HL-60 (cell line): ENCODE measurements around the gene AGO3.
"Not testable (repeated sequence)": the region's sequence is repeated elsewhere in the genome, so short reads cannot be mapped to it uniquely, and the experiment has no call there.

ENCODE experiments used
- DNase-seq, 2 experiments: peaks; one replicate each; pipeline ENCODE4 v3.0.0-alpha.2; 2010 to 2020; ENCODE audit warnings: low read depth in 1 of 2, low spot score in 1 of 2
- H3K27ac ChIP-seq: fragments of 250-450 bp; sonication (Bioruptor Pico); replicated peaks from 2 replicates; pipeline ENCODE4 v1.5.1; 2020; ENCODE audit warnings: mild to moderate bottlenecking, moderate library complexity
- H3K27me3 ChIP-seq: fragments of 250-450 bp; sonication (Bioruptor Pico); 2 replicates; pipeline ENCODE4 v1.5.1; 2021; ENCODE audit warnings: mild to moderate bottlenecking, moderate library complexity; ENCODE audit not compliant: insufficient read depth, poor library complexity, severe bottlenecking
- H3K4me3 ChIP-seq: replicated peaks from 2 replicates; pipeline ENCODE4 v1.5.1; 2011; ENCODE audit warnings: mild to moderate bottlenecking, control low read depth, low read length; ENCODE audit not compliant: insufficient read depth
- GABPA ChIP-seq: IDR thresholded peaks from 2 replicates; pipeline ENCODE4 v1.6.1; 2012; ENCODE audit warnings: low read depth
- POLR2AphosphoS5 ChIP-seq: IDR thresholded peaks from 2 replicates; pipeline ENCODE4 v1.6.1; 2012; ENCODE audit warnings: low read depth
- SPI1 ChIP-seq: IDR thresholded peaks from 2 replicates; pipeline ENCODE4 v1.6.1; 2012; ENCODE audit warnings: low read depth, mild to moderate bottlenecking, borderline replicate concordance
- TF ChIP-seq, protein P1 (sequence below): IDR thresholded peaks from 2 replicates; pipeline ENCODE4 v1.6.1; 2012; ENCODE audit warnings: low read depth; ENCODE audit not compliant: insufficient replicate concordance
- TF ChIP-seq, protein P2 (sequence below): IDR thresholded peaks from one replicate; pipeline ENCODE4 v1.5.1; 2011; ENCODE audit warnings: low read length, control low read depth, inconsistent platforms; ENCODE audit not compliant: insufficient read depth

The AGO3 gene

DNA sequence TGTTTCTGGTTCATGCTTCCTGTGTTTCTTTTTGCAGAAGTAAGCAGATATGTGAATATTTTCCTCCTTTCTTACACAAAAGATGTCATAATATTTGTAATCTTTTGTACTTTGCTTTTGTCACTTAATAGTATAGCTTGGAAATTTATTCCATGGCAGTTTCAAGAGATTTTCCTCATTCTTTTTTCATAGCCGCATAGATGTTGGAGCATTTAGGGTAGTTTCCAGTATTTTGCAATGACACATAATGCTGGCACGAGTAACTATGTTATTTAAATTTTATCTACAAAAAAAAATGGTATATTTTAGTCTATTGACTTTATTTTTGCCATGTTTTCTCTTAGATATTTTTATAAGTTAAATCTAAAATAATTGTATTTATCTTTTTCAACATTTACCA is 40.7 kb downstream of the AGO3 start:
- Histone ChIP-seq H3K27me3 (no peaks in the 10 kb centered on the region), H3K27ac (no peak overlapping the region), H3K4me3 (no peak overlapping the region)
- no peak for TF ChIP-seq GABPA
- TF ChIP-seq SPI1: no peak
- no peak for TF ChIP-seq POLR2AphosphoS5
- TF ChIP-seq, protein P1, sequence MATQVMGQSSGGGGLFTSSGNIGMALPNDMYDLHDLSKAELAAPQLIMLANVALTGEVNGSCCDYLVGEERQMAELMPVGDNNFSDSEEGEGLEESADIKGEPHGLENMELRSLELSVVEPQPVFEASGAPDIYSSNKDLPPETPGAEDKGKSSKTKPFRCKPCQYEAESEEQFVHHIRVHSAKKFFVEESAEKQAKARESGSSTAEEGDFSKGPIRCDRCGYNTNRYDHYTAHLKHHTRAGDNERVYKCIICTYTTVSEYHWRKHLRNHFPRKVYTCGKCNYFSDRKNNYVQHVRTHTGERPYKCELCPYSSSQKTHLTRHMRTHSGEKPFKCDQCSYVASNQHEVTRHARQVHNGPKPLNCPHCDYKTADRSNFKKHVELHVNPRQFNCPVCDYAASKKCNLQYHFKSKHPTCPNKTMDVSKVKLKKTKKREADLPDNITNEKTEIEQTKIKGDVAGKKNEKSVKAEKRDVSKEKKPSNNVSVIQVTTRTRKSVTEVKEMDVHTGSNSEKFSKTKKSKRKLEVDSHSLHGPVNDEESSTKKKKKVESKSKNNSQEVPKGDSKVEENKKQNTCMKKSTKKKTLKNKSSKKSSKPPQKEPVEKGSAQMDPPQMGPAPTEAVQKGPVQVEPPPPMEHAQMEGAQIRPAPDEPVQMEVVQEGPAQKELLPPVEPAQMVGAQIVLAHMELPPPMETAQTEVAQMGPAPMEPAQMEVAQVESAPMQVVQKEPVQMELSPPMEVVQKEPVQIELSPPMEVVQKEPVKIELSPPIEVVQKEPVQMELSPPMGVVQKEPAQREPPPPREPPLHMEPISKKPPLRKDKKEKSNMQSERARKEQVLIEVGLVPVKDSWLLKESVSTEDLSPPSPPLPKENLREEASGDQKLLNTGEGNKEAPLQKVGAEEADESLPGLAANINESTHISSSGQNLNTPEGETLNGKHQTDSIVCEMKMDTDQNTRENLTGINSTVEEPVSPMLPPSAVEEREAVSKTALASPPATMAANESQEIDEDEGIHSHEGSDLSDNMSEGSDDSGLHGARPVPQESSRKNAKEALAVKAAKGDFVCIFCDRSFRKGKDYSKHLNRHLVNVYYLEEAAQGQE: no peak
- TF ChIP-seq, protein P2, sequence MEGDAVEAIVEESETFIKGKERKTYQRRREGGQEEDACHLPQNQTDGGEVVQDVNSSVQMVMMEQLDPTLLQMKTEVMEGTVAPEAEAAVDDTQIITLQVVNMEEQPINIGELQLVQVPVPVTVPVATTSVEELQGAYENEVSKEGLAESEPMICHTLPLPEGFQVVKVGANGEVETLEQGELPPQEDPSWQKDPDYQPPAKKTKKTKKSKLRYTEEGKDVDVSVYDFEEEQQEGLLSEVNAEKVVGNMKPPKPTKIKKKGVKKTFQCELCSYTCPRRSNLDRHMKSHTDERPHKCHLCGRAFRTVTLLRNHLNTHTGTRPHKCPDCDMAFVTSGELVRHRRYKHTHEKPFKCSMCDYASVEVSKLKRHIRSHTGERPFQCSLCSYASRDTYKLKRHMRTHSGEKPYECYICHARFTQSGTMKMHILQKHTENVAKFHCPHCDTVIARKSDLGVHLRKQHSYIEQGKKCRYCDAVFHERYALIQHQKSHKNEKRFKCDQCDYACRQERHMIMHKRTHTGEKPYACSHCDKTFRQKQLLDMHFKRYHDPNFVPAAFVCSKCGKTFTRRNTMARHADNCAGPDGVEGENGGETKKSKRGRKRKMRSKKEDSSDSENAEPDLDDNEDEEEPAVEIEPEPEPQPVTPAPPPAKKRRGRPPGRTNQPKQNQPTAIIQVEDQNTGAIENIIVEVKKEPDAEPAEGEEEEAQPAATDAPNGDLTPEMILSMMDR: no peak
- no peak for DNase-seq

DNA sequence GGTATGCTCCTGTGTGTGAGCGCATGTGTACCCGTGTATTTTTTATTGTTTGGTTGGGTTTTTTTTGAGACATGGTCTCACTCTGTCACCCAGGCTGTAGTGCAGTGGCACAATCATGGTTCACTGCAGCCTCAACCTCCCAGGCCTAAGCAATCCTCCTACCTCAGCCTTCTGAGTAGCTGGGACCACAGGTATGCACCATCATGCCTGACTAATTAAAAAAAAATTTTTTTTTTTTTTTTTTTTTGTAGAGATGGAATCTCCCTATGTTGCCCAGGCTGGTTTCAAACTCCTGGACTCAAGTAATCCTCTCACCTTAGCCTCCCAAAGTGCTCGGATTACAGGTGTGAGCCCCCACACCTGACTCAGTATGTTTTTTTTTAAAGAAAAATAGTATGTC is 41.7 kb downstream of the AGO3 start:
- not testable (repeated sequence) for H3K4me3 ChIP-seq, H3K27me3 ChIP-seq, H3K27ac ChIP-seq, DNase-seq

DNA sequence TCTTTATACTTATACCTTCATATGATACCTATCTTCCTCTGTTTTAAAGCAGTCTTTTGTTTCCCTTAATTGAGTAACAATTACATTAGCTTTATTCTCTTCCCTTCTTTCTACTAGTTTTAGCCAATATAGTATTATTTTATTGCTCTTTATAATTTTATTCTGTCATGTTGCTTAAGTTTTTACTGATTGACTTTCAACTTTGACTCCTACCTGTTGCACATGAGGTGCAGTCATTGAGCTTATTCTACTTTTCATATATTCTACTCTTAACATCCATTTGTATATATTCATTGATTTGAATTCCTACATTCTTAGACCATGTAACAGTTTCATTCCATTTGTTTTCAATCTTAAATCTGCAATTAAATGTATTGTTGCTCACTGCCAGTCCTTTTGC is 49.2 kb downstream of the AGO3 start:
- Histone ChIP-seq H3K27me3 (no peaks in the 10 kb centered on the region), H3K4me3 (no peak overlapping the region), H3K27ac (no peak overlapping the region)
- DNase-seq: no peak
- TF ChIP-seq, protein P2: no peak
- TF ChIP-seq GABPA (no peak), SPI1 (no peak), POLR2AphosphoS5 (no peak)
- TF ChIP-seq, protein P1: no peak

DNA sequence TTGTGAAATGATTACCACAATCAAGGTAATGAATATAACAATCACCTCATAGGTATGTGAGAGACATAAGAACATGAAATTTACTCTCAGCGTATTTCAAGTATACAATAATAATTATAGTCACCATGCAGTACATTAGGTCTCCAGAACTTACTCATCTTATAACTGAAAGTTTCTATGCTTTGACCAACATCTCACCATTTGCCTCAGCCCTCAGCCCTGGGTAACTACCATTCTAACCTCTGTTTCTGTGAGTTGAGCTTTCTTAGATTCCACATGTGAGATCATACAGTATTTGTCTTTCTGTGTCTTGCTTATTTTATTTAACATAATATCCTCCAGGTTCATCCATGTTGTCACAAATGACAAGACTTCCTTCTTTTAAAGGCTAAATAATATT is 57.3 kb downstream of the AGO3 start:
- H3K27ac ChIP-seq: no peak overlapping the region
- no peaks in the 10 kb centered on the region for H3K27me3 ChIP-seq
- H3K4me3 ChIP-seq: no peak overlapping the region
- no peak for DNase-seq
- TF ChIP-seq GABPA (no peak), POLR2AphosphoS5 (no peak), SPI1 (no peak)
- TF ChIP-seq, protein P2: no peak
- TF ChIP-seq, protein P1: no peak
